H54 (cell line): ENCODE data around the gene CNOT9.

Source experiments
- DNase-seq: peaks from one replicate; pipeline ENCODE4 v3.0.0; 2011; ENCODE audit warnings: low spot score, mixed read lengths; ENCODE audit not compliant: insufficient read length
- FAIRE-seq: peaks from 3 replicates; lab custom pipeline; 2011; peaks lifted over from hg19 to GRCh38; lab: Jason Lieb, UNC
- POLR2A ChIP-seq: IDR thresholded peaks from 2 replicates; pipeline ENCODE4 v1.6.1; 2011; ENCODE audit warnings: low read depth, mild to moderate bottlenecking, low read length

Gene CNOT9

DNA sequence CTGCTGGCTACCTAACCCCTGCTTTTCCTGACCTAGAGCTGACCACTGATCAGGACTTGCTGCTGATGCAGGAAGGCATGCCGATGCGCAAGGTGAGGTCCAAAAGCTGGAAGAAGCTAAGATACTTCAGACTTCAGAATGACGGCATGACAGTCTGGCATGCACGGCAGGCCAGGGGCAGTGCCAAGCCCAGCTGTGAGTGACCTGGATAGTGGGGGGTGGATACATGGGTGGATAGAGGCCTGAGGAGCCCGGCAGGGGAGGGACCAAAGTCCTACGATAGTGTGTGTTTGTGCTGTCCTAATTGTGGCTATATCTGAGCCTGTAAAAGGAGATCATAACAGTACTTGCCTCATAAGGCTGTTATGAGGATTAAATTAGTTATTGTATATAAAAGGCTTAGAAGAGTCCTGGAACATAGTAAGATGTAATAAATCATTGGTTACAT, 47.3 kb downstream of the CNOT9 start:
- FAIRE-seq (no peak), DNase-seq (no peak)
- no peak for TF ChIP-seq POLR2A

DNA sequence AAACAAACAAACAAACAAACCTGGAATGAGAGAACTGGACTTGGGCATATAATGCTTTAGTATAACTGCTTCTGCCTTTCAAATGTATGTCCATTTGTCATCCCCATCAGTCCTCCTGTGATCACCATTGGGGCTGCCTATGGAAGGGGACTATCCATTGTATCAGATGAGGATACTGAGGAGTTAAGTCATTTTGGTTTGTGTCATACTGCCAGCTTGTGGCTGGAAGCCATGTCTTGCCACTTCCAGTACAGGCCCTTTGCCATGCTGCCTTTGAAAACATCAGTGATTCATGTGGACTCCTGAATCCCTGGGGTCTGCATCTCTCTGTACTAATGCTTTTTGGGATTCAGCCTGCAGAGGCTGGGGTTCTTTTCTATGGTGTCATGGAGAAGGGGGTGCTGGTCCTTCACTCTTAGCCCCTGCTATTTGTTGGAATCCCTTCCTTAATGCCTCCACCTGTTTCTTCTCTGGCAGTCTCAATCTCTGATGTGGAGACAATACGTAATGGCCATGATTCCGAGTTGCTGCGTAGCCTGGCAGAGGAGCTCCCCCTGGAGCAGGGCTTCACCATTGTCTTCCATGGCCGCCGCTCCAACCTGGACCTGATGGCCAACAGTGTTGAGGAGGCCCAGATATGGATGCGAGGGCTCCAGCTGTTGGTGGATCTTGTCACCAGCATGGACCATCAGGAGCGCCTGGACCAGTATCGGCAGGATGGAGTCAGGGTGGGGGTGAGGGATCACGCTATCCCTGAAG, 49.6 kb downstream of the CNOT9 start:
- FAIRE-seq (no peak), DNase-seq (no peak)
- no peak for TF ChIP-seq POLR2A

DNA sequence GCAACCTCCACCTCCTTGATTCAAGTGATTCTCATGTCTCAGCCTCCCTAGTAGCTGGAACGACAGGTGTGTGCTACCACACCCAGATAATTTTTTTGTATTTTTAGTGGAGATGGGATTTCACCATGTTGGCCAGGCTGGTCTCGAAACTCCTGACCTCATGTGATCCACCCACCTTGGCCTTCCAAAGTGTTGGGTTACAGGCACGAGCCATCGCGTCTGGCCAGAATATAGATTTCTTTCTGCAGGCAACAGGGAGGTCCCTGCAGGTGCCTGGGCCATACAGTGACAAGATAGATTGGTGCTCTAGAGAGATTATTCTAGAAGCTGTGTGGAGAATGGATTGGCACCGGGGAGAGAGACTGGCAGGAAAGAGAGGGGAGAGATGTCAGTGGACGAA, 52.4 kb downstream of the CNOT9 start:
- no peak for DNase-seq
- FAIRE-seq, result no peak
- no peak for TF ChIP-seq POLR2A

DNA sequence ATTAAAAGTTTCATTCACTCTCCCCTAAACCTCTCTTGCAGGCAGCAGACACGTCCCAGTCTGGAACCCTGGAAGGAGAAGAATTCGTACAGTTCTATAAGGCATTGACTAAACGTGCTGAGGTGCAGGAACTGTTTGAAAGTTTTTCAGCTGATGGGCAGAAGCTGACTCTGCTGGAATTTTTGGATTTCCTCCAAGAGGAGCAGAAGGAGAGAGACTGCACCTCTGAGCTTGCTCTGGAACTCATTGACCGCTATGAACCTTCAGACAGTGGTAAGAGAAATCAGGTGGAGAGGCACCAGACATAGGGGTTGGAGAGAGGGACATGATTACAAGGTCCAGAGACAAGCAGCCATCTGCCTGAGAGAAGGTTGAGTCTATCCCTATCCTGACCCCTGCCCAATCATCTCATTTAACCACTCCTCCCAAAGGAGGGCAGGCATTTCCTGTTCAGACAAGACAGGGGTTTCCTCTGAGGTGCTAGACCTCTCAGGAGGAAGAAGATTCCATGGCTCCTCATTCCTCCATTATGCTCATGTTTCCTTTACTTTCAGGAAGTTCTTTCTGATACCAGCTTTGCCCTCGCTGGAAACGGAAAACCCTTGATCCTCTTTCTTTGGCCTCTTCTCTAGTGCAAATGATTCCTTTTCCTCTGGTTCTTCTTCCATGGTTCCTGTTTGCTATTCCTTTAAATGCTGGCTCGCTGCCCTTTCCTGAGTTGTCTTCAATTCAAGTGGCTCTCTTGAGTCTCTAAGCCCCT, 54.1 kb downstream of the CNOT9 start:
- DNase-seq (no peak), FAIRE-seq (no peak)
- TF ChIP-seq POLR2A, result no peak

DNA sequence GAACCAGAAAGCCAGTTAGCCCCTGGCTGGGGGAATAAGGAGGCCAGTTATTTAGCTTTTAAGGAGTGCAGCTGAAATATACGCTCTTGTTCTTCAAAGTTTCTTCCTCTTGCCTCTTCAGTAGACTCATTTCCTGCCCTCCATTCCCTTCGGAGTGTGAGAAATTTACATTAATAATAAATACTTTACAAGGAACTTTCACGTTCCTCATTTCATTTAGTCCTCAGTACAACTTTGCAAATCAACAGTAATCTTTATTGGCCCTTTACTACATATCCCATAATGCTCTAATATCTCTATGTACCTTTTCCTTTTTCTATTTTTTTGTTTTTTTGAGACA, 54.7 kb downstream of the CNOT9 start:
- DNase-seq, result no peak
- no peak for FAIRE-seq
- no peak for TF ChIP-seq POLR2A

DNA sequence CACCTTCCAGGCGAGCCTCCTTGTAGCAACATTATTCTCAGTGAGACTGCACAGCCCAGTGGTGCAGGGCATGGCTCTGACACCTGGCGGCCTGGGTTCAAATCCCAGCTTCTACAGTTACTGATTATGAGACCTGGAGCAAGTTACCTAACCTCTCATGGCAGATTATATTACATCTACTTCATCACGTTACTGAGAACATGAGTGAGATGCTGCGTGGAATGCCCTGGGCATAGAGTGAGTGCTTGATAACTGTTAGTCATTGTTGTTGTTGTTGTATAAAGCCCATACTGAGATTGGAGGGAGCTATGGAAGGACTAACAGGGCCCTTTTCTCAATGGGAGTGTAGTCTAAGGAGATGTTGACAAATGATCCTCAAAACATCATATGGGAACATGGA, 57.7 kb downstream of the CNOT9 start:
- no peak for TF ChIP-seq POLR2A
- FAIRE-seq (no peak), DNase-seq (no peak)

DNA sequence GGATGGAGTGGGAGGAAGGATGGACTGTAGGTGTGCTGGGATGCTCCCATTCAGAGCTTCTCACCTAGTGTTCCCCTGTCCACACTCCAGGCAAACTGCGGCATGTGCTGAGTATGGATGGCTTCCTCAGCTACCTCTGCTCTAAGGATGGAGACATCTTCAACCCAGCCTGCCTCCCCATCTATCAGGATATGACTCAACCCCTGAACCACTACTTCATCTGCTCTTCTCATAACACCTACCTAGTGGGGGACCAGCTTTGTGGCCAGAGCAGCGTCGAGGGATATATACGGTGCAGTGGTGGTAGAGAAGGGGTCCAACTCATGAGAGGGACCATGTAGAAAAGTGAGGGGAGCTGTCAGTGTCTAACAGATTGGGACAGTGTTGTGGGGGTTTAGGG, 59.3 kb downstream of the CNOT9 start:
- no peak for FAIRE-seq
- DNase-seq, result no peak
- TF ChIP-seq POLR2A, result no peak

DNA sequence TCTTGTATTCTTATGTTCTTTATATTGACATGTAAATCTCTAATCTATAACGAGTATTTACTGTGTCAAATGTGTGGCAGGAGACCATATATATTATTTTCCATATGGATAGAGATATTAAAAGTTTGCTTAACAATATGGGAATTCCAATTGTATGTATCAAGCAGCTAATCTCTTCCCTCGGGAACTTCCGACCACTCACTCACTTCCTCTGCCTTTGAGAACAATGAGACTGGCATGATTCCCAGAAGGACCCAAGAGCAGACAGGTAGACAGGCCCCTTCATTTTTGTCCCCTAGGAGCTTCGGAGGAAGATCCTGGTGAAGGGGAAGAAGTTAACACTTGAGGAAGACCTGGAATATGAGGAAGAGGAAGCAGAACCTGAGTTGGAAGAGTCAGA, 63.2 kb downstream of the CNOT9 start:
- FAIRE-seq, result no peak
- DNase-seq, result no peak
- no peak for TF ChIP-seq POLR2A

DNA sequence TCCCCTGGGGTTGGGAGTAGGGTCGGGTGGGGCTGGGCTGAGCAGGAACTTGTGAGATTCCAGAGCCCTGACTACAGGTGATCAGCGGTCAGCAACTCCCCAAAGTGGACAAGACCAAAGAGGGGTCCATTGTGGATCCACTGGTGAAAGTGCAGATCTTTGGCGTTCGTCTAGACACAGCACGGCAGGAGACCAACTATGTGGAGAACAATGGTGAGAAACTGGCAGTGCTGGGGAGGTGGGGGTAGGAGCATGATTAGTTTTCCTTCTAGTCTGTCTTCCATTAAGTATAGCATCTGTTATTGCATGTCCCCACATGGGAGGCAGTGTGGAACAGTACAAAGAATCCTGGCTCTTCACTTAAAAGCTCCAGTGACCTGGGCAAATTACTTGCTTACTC, 67.1 kb downstream of the CNOT9 start:
- FAIRE-seq, result no peak
- TF ChIP-seq POLR2A, result no peak
- DNase-seq, result no peak

DNA sequence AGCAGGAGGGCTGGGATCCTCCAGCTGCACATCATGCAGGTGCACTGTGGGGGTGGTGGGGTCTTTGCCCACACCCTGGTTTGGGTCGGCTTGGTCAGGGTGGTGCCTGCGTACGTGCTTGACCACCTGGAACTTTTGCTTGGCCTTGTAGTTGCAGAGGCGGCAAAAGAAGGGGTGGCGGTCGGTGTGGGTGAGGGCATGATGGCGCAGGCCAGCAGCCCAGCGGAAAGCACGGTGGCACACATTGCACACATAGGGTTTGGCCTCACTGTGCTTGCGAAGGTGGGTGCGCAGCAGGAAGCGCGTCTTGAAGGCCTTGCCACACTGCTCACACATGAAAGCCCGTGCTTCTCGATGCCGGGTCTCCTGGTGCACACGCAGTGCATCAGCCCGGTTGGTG, 69.7 kb downstream of the CNOT9 start:
- DNase-seq (no peak), FAIRE-seq (no peak)
- no peak for TF ChIP-seq POLR2A

DNA sequence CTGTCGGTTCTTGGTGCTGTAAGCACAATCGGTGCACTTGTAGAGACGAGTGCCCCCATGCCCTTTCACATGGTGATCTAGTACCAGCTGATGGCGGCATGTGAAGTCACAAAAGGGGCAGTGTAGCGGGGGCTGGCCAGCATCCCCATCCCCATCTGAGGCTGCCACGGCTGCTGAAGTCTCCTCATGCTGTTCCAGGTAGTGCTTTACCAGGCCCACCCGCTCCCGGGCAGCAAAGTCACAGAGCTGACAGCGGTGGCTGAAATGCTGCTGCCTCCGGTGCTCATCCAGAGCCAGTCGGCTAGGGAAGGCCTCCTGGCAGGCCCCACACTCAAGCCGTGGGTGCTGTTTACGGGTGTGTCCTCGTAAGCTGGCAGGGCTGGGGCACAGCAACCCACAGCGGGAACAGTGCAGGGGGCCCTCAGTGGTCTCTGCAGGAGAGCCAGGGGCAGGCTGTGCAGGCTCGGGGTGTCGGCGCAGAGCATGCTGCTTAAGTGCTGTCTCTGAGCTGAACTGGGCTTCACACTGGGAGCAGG, 73.5 kb downstream of the CNOT9 start:
- TF ChIP-seq POLR2A, result no peak
- no peak for FAIRE-seq
- no peak for DNase-seq

DNA sequence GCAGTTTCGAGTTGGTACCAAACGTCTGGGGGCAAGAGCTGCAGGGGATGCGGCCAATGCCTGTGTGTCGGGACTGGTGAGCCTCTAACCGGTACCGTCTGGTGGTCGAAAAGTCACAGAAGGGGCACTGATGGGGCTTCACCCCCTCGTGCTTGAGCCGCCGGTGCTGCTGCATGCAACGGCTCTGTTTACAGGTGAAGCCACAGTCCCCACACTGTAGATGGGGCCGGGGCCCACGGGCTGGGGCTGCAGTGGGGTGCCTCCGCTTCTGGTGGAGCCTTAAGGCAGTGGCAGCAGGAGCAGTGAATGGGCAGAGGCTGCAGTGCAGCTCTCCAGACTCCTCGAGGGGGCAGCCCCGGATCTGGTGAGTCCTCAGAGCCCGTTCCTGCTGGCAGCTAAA, 74.1 kb downstream of the CNOT9 start:
- TF ChIP-seq POLR2A, result no peak
- no peak for DNase-seq
- no peak for FAIRE-seq

DNA sequence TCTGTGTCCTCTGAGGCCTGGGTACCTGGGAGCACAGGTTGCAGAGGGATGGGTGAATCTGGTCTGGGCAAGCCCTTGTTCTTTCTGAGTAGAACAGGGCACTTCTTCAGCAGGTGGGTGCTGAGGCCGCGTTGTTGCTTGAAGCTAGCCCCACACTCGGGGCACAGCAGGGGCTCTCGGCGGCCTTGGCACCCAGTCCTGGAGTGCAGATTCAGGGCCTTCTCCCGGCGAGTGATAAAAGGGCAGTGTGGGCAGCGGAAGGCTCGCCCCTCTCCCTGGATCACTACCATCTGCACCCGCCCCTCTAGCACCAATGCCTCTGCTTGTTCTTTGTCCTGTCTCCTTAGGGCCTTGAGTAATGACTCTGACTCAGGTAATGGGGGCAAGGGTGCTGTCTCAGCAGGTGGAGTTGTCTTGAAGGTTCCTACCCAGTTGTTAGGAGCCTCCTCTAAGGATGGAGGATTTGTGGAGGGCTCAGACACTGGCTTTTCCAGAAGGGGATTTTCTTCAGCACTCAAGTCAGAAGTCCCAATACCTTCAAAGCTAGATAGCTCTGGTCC, 75.2 kb downstream of the CNOT9 start:
- FAIRE-seq (no peak), DNase-seq (no peak)
- TF ChIP-seq POLR2A, result no peak

DNA sequence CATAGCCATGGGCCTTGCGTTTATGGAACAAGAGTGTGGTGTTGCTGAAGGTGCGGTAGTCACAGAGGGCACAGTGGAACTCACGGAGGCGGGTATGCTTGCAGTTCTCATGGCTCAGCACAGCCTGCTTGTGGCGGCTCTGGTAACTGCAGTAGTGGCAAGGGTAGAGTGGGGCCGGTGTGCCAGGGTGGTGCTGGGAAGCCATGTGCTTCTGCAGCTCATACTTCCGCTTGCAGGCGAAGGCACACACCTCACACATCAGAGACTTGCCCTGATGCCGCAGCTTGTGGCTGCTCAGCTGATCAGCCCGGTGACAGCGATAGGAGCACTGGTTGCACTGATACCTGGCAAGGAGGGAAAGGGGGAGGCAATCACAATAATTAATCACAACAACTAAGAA, 76.1 kb downstream of the CNOT9 start:
- DNase-seq (no peak), FAIRE-seq (no peak)
- TF ChIP-seq POLR2A, result no peak
